WERI-Rb-1 (cell line): ENCODE results near the gene CAAP1.

Experiments
- DNase-seq: peaks from one replicate; pipeline ENCODE4 v3.0.0-alpha.2; 2020
- H3K27ac ChIP-seq: fragments of 250-450 bp; sonication (Bioruptor Pico); 2 replicates; pipeline ENCODE4 v1.5.1; 2020; ENCODE audit warnings: mild to moderate bottlenecking, moderate library complexity
- H3K27me3 ChIP-seq: fragments of 250-450 bp; sonication (Bioruptor Pico); 2 replicates; pipeline ENCODE4 v1.5.1; 2021; ENCODE audit warnings: mild to moderate bottlenecking, low read depth, moderate library complexity; ENCODE audit not compliant: insufficient read depth, severe bottlenecking
- H3K36me3 ChIP-seq: fragments of 250-450 bp; sonication (Bioruptor Pico); 2 replicates; pipeline ENCODE4 v1.5.1; 2020; ENCODE audit warnings: mild to moderate bottlenecking, moderate library complexity
- H3K4me3 ChIP-seq: 2 replicates; pipeline ENCODE4 v1.5.1; 2011; ENCODE audit warnings: low read depth, mild to moderate bottlenecking, control low read depth, low read length
- H3K9me3 ChIP-seq: fragments of 250-450 bp; sonication (Bioruptor Pico); 2 replicates; pipeline ENCODE4 v1.5.1; 2021; ENCODE audit warnings: mild to moderate bottlenecking, moderate library complexity; ENCODE audit not compliant: severe bottlenecking
- TF ChIP-seq, protein P1 (sequence below): IDR thresholded peaks from 2 replicates; pipeline ENCODE4 v1.5.1; 2011; ENCODE audit warnings: low read depth, mild to moderate bottlenecking, control low read depth, inconsistent platforms, low read length

CAAP1 gene

DNA sequence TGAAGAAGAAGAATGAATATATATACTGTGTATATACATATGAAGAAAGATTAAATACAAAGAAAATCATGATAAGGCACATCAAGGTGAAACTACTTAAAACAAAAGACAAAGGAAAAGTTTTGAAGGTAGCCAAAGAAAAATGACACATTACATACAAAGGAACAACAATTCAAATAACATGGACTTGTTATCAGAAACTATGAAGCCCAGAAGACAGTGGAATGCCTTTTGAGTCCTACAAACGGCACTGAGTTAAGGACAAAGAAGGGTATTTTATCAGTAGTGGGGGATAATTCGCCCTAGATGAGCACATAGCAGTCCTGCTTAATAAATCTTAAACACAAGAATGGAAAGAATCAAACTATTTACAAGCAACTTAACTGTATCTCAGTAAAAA is 77.8 kb downstream of the CAAP1 start:
- no peaks in the 10 kb centered on the region for H3K27me3 ChIP-seq
- TF ChIP-seq, protein P1, sequence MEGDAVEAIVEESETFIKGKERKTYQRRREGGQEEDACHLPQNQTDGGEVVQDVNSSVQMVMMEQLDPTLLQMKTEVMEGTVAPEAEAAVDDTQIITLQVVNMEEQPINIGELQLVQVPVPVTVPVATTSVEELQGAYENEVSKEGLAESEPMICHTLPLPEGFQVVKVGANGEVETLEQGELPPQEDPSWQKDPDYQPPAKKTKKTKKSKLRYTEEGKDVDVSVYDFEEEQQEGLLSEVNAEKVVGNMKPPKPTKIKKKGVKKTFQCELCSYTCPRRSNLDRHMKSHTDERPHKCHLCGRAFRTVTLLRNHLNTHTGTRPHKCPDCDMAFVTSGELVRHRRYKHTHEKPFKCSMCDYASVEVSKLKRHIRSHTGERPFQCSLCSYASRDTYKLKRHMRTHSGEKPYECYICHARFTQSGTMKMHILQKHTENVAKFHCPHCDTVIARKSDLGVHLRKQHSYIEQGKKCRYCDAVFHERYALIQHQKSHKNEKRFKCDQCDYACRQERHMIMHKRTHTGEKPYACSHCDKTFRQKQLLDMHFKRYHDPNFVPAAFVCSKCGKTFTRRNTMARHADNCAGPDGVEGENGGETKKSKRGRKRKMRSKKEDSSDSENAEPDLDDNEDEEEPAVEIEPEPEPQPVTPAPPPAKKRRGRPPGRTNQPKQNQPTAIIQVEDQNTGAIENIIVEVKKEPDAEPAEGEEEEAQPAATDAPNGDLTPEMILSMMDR: no peak
- H3K4me3 ChIP-seq: no peak overlapping the region
- H3K27ac ChIP-seq: no peak overlapping the region
- no peaks in the 10 kb centered on the region for H3K9me3 ChIP-seq
- no peak for DNase-seq
- H3K36me3 ChIP-seq: no peaks in the 10 kb centered on the region

DNA sequence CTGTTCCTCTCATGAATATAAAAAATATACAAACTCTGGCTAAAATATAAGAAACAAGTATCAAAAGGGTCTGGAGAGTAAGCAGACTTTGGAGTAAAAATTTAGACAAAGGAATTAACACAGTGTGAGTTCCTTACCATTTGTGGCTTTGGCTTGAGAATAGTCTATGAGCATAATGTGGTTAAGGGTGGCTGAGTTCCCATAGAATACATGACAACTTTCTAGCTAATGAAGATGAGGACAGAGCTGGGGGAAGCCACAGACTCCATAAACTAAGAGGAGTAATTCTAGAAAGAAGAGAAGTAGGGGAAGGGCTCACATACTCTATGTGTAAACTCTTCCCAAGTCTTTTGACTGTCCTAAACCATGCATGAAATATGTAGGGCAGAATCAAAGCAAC is 79.4 kb downstream of the CAAP1 start:
- Histone ChIP-seq H3K9me3 (no peaks in the 10 kb centered on the region), H3K4me3 (no peak overlapping the region), H3K36me3 (no peaks in the 10 kb centered on the region), H3K27me3 (no peaks in the 10 kb centered on the region), H3K27ac (no peak overlapping the region)
- TF ChIP-seq, protein P1: no peak
- no peak for DNase-seq

DNA sequence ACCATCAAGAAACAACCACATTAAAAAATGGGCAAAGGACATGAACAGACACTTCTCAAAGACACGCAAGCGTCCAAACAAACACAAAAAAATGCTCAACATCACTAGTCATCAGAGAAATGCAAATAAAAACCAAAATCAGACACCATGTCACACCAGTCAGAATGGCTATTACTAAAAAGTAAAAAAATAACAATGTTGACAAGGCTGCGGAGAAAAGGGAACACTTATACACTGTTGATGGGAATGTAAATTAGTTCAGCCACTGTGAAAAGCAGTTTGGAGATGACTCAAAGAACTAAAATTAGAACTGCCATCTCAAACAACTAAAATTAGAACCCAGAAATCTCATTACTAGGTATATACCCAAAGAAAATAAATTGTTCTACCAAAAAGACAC is 80.4 kb downstream of the CAAP1 start:
- TF ChIP-seq, protein P1: no peak
- H3K4me3 ChIP-seq: no peak overlapping the region
- H3K36me3 ChIP-seq: no peaks in the 10 kb centered on the region
- DNase-seq: no peak
- no peak overlapping the region for H3K27ac ChIP-seq
- H3K9me3 ChIP-seq: no peaks in the 10 kb centered on the region
- no peaks in the 10 kb centered on the region for H3K27me3 ChIP-seq

DNA sequence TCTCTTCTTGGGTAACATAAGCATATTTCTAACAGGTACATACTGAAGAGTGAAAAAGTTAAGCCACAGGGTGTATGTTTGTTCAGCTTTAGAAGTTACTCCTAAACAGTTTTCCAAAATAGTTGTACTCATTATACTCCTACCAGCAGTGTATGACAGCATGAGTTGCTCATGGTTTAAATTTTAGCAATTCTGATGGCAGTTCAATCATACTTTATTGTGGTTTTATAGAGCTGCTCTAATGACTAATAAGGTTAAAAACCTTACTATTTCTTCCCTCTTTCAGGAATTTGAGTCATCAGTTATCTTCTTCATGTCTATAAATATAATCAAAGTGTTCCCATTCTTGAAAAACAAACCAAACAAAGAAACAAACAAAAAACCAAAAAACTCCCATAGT is 81.5 kb downstream of the CAAP1 start:
- no peak overlapping the region for H3K4me3 ChIP-seq
- TF ChIP-seq, protein P1: no peak
- no peak overlapping the region for H3K27ac ChIP-seq
- H3K27me3 ChIP-seq: no peaks in the 10 kb centered on the region
- H3K36me3 ChIP-seq: no peaks in the 10 kb centered on the region
- H3K9me3 ChIP-seq: no peaks in the 10 kb centered on the region
- DNase-seq: no peak

DNA sequence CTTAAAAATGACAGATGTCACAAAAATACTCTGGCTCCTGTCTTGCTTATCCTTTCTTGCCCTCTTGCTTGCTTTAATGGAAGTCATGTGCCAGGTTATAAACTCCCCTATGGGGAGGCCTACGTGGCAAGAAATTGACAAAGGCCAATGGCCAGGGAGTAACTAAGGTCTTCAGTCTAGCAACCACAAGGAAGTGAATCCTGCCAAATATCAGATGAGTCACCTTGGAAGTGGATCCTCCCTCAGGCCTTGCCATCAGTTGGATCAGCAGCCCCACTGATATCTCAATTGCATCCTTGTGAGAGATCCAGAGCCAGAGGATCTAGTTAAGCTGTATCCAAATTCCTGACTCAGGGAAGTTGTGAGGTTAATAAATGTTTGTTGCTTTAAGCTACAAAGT is 82.8 kb downstream of the CAAP1 start:
- H3K9me3 ChIP-seq: no peaks in the 10 kb centered on the region
- no peak overlapping the region for H3K27ac ChIP-seq
- TF ChIP-seq, protein P1: no peak
- H3K4me3 ChIP-seq: no peak overlapping the region
- H3K36me3 ChIP-seq: no peaks in the 10 kb centered on the region
- DNase-seq: no peak
- no peaks in the 10 kb centered on the region for H3K27me3 ChIP-seq

DNA sequence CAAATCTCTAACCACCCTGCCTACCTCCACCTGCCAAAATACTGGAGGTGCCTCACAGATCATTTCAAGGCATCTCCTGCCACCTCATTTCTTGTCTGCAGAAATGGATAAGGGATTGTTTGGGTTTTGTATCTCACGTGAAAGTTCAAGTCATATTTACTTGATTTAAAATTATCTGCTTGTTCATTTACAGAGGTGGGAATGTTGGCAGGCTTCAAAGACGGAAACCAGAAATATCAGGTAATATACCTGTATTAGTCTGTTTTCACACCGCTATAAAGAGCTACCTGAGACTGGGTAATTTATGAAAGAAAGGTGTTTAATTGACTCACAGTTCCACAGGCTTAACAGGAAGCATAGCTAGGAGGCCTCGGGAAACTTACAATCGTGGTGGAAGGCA is 85.4 kb downstream of the CAAP1 start:
- no peak for DNase-seq
- no peaks in the 10 kb centered on the region for H3K9me3 ChIP-seq
- TF ChIP-seq, protein P1: no peak
- H3K36me3 ChIP-seq: no peaks in the 10 kb centered on the region
- no peak overlapping the region for H3K4me3 ChIP-seq
- no peak overlapping the region for H3K27ac ChIP-seq
- H3K27me3 ChIP-seq: no peaks in the 10 kb centered on the region
